ACC112 (cell line): ENCODE measurements around the gene EMB.
"Not testable (repeated sequence)": the region's sequence is repeated elsewhere in the genome, so short reads cannot be mapped to it uniquely, and the experiment has no call there.

ENCODE experiments used
- H2AFZ ChIP-seq: fragments of 200-600 bp; sonication (generic); one replicate; pipeline ENCODE4 v1.6.0; 2017; ENCODE audit warnings: antibody characterized with exemption, low read length; ENCODE audit not compliant: unreplicated experiment
- H3K27ac ChIP-seq: fragments of 200-600 bp; sonication (generic); 2 replicates; pipeline ENCODE4 v1.5.1; 2014; ENCODE audit warnings: low read depth, mild to moderate bottlenecking, antibody characterized with exemption, low read length, moderate library complexity
- H3K27me3 ChIP-seq: fragments of 200-600 bp; sonication (generic); 2 replicates; pipeline ENCODE4 v1.6.1; 2014; ENCODE audit warnings: mild to moderate bottlenecking, antibody characterized with exemption, low read length, moderate library complexity, mixed read lengths; ENCODE audit not compliant: insufficient read depth
- H3K36me3 ChIP-seq: fragments of 200-600 bp; sonication (generic); 2 replicates; pipeline ENCODE4 v1.6.1; 2016; ENCODE audit warnings: mild to moderate bottlenecking, antibody characterized with exemption, low read length, moderate library complexity, mixed read lengths; ENCODE audit not compliant: insufficient read depth
- H3K4me1 ChIP-seq: fragments of 200-600 bp; sonication (generic); one replicate; pipeline ENCODE4 v1.6.1; 2016; ENCODE audit warnings: low read length, mixed read lengths; ENCODE audit not compliant: insufficient read depth, unreplicated experiment, control insufficient read depth
- H3K4me3 ChIP-seq: fragments of 200-600 bp; sonication (generic); 2 replicates; pipeline ENCODE4 v1.5.1; 2014; ENCODE audit warnings: mild to moderate bottlenecking, low read depth, low read length
- H3K79me2 ChIP-seq: fragments of 200-600 bp; sonication (generic); one replicate; pipeline ENCODE4 v1.6.0; 2016; ENCODE audit warnings: low read length; ENCODE audit not compliant: control insufficient read depth, unreplicated experiment, insufficient read depth

Gene EMB

DNA sequence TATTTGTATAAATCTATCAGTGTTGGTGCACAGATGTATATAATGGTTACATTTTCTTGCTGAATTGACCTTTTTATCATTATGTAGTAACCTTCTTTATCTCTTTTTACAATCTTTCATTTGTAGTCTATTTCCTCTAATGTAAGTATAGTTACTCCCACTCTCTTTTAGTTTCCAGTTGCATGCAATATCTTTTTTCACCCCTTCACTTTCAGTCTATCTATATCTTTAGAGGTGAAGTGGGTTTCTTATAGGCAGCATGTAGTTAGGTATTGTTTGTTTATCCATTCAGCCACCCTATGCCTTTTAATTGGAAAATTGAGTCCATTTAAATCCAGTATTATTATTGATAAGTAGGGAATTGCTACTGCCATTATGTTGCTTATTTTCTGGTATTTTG, 6.1 kb upstream of the EMB start:
- H3K27ac ChIP-seq, result no peak overlapping the region
- no peaks in the 10 kb centered on the region for H3K36me3 ChIP-seq
- no peak overlapping the region for H2AFZ ChIP-seq
- H3K79me2 ChIP-seq, result no peaks in the 10 kb centered on the region
- no peaks in the 10 kb centered on the region for H3K4me1 ChIP-seq
- H3K4me3 ChIP-seq, result no peak overlapping the region
- H3K27me3 ChIP-seq, result no peaks in the 10 kb centered on the region; the same call in 1 of the 2 replicates

DNA sequence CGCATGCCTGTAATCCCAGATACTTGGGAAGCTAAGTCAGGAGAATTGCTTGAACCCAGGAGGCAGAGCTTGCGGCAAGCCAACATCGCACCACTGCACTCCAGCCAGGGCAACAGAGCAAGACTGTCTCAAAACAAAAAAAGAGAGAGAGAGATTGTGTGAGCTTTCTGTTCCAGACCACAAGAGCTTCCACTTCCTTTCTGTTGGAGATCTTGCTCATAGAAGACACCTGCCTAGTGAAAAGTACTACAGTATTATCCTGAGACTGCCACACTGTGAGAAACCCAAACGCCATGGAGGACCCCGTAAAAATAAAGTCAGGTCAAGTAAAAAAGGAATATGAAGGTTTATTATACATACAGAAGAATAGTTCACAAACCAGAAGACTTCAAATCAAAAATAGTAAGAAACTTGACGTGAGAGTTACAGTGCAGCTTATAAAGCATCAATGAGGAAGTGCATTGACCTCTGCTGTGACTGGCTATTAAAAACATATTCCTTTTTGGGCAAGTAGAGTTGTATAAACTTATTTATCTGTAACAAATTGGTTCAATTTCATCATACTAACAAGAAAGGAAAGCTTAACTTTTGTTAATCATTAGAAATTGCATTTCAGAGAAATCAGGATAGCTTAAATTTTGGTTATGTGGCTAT, 4.3 kb upstream of the EMB start:
- no peak overlapping the region for H3K27ac ChIP-seq
- H3K4me1 ChIP-seq, result no peaks in the 10 kb centered on the region
- H3K4me3 ChIP-seq, result no peak overlapping the region
- no peaks in the 10 kb centered on the region; the same call in 1 of the 2 replicates for H3K27me3 ChIP-seq
- H2AFZ ChIP-seq, result no peak overlapping the region
- no peaks in the 10 kb centered on the region for H3K36me3 ChIP-seq
- H3K79me2 ChIP-seq, result no peaks in the 10 kb centered on the region

DNA sequence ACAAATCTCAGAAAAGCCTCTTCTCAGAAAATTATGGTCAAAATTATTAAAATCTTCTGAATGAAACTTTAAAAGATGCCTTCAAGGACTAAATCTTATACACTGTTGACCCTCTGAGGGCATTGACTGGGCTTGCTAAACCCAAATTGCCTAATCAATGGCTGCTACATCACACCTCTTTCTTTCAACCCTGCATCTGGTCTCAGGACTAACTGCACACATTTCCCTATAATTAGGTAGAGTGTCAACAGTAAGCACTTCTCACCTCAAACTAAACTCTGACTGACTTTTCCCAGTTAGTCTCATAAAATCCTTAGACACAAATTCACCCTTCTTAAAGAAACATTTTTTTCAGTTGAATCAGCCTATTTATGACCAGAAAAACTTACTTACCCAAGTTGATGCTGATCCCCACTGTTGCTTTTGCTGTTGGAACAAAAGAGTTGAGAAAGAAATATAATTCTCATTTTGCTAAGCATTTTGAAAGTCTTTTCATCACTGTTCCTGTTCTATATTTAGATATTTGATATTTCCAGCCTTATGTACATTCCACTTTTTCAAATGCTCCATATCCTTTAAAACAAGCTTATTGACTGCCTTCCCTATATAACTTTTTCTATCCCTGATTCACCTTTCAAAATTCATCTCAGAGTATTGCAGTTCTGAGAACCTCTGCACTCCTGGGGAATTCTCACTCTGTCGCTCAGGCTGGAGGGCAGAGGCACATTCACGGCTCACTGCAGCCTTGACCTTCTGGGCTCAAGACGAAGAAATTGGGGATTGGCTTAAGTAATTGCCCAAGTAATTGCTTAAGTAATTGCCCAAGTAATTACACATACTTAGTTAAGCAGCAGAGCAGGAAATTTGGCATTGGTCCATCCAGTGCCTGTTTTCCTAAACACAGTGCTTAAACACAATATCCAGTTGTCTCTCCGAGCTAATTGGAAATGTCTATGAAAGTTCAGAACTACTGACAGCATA, 1.8 kb upstream of the EMB start:
- H3K27me3 ChIP-seq, H3K4me3 ChIP-seq, H3K4me1 ChIP-seq, H2AFZ ChIP-seq, H3K79me2 ChIP-seq, H3K27ac ChIP-seq, H3K36me3 ChIP-seq: not testable (repeated sequence)

DNA sequence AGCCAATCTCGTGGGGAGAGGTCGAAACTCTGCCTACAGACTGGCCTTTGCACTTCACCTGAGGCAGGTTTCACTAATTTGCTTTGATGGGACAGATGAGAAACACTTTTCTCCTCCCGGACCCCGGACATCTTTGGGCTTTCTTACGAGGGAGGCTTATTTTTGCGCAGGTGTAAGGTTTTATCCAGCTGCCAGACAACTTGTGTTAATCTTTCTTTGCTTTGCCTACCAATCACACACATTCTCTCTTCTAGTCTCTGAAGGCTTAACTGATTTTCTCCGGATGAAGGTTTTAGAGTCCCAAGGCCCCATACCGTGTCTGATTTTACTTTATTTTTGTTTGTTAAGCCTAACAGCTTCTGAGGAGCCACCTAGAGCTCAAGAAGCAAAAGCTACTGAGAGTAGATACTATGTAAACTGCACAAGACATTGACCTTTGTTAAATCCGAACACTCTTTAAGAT, 436 bp upstream of the EMB start:
- peak overlapping the region; percentile 88 for H2AFZ ChIP-seq

DNA sequence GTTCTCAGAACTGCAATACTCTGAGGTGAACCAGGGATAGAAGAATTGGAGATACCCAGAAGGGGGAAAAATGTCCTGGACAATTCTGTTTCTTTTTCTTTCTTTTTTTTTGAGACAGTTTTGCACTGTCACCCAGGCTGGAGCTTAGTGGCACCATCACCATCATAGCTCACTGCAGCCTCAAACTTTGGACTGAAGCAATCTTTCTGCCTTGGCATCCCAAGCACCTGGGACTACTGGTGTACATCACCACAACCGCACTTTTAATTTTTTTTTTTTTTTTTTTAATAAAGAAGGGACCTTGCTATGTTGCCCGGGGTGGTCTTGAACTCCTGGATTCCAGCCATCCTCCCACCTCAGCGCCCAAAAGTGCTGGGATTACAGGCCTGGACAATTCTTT, 1.9 kb downstream of the EMB start:
- H3K4me3 ChIP-seq, result no peak overlapping the region

More for the DNA sequence above, 436 bp upstream of the EMB start:
- no peaks in the 10 kb centered on the region for H3K4me1 ChIP-seq
- peak overlapping the region; percentile 78 for H3K4me3 ChIP-seq
- H3K79me2 ChIP-seq, result no peaks in the 10 kb centered on the region
- no peaks in the 10 kb centered on the region for H3K36me3 ChIP-seq
- H3K27me3 ChIP-seq, result no peaks in the 10 kb centered on the region
- H3K27ac ChIP-seq, result no peak overlapping the region

DNA sequence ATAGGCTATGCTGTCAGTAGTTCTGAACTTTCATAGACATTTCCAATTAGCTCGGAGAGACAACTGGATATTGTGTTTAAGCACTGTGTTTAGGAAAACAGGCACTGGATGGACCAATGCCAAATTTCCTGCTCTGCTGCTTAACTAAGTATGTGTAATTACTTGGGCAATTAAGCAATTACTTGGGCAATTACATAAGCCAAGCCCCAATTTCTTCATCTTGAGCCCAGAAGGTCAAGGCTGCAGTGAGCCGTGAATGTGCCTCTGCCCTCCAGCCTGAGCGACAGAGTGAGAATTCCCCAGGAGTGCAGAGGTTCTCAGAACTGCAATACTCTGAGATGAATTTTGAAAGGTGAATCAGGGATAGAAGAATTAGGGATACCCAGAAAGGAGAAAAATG, 3.0 kb downstream of the EMB start:
- H3K36me3 ChIP-seq, H3K27ac ChIP-seq, H3K4me3 ChIP-seq, H3K4me1 ChIP-seq, H3K79me2 ChIP-seq, H3K27me3 ChIP-seq, H2AFZ ChIP-seq: not testable (repeated sequence)

More for the DNA sequence above, 1.9 kb downstream of the EMB start:
- Histone ChIP-seq H3K79me2 (no peaks in the 10 kb centered on the region), H3K36me3 (no peaks in the 10 kb centered on the region), H3K4me1 (no peaks in the 10 kb centered on the region), H3K27ac (no peak overlapping the region), H3K27me3 (no peaks in the 10 kb centered on the region), H2AFZ (no peak overlapping the region)

DNA sequence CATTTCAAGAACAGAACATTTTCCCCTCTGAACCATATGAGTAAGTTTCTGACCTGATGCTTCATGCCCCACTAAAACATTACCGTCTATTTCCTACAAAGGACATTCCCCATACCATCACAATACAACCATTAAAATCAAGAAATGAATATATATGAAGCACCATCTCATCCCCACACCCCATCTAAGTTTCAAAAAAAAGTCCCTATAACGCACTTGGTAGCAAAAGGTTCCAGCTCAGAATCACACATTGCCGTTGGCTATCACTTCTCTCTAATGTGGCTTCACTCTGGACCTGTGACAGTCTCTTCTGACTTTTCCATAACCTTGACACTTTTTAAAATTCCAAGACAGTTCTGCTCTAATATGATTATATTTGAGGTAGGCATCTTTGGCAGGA, 5.9 kb downstream of the EMB start:
- Histone ChIP-seq H3K4me1 (peaks cover 6% of the 10 kb centered on the region), H2AFZ (no peak overlapping the region), H3K27me3 (no peaks in the 10 kb centered on the region), H3K27ac (no peak overlapping the region), H3K36me3 (no peaks in the 10 kb centered on the region), H3K4me3 (no peak overlapping the region), H3K79me2 (no peaks in the 10 kb centered on the region)

DNA sequence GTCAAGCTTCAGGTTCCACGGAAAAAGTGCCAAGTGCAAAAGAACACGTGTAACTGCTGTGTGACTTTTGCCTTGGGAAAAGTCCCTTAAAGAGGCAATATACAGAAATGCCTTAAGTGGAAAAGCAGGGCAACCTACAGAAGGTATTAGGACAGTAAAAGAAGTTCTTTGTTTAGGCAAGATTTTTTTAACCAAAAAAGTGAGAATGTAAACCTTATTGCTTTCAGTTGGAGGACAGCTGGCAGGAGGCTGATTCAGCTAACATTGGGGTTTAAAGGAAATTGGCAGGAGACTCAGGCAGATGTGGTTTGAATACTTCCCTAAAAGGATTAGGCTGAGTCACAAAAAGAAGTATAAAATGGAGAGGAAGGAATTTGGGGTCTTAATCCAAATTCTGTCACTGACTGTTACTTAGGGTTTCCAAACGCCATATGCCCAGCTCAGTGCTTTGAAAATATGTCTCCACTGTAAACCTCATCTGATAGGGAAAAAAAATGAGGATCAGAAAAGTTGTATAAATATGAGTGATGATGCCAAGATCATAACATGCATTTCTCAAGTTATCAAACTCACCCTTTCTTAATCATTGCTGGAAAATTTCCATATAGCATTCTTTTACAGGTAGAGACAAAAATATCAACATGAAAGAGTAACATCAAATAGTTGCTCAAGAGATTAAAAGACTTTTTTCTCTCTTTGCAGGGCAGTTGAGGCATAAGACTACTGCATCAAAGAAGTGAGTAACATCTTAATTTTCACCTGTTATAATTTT, 9.8 kb downstream of the EMB start:
- Histone ChIP-seq H3K4me3 (peak overlapping the region; percentile 37; the same call in 1 of the 2 replicates), H2AFZ (peak overlapping the region; percentile 75)
- H3K27ac ChIP-seq, H3K79me2 ChIP-seq, H3K36me3 ChIP-seq, H3K4me1 ChIP-seq, H3K27me3 ChIP-seq: not testable (repeated sequence)

DNA sequence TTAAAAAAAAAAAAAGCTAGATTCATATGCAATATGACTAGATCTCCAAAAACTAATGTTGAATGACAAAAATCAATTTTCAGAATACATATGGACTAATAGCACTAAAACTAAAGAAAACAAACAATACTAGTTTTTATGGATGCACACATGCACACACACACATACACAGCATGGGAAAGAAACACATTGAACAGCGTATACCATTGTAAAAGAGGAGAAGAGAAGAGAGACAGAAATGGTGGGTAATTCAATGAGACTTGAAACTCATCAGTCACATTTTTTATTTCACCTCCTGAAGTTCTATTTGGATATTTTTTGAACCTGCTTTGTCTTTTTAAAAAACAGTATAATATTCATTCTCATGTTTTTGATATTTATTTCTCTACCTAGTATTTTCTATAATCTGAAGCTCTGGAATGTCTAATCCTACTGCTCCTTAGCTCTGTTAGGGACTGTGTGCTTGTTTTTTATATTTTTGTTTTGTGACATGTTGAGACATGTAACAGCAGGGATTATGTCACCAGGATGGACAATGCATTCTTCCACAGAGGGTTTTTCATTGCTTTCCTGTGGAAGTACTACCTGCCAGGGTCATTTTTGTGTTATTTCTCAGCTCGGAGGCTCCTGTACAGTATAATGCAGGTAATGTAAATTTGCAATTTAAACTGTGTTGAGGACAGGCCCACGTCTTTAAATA, 17.8 kb downstream of the EMB start:
- not testable (repeated sequence) for H3K79me2 ChIP-seq, H3K4me3 ChIP-seq, H3K27me3 ChIP-seq, H3K27ac ChIP-seq, H2AFZ ChIP-seq, H3K36me3 ChIP-seq, H3K4me1 ChIP-seq
